NCI-H2196 (cell line): Measurements from ENCODE around the gene ATP9B.
"Not testable (repeated sequence)": the region's sequence is repeated elsewhere in the genome, so short reads cannot be mapped to it uniquely, and the experiment has no call there.

Experiments
- DNase-seq: peaks from one replicate; lab custom pipeline; 2025; ENCODE audit not compliant: unreplicated experiment; lab: John Stamatoyannopoulos, UW

The ATP9B gene

GRCh38 chr18:79129120-79129519, 59.9 kb downstream of the ATP9B start:
- no peak for DNase-seq

GRCh38 chr18:79133724-79134123, 64.5 kb downstream of the ATP9B start:
- DNase-seq = no peak

DNA sequence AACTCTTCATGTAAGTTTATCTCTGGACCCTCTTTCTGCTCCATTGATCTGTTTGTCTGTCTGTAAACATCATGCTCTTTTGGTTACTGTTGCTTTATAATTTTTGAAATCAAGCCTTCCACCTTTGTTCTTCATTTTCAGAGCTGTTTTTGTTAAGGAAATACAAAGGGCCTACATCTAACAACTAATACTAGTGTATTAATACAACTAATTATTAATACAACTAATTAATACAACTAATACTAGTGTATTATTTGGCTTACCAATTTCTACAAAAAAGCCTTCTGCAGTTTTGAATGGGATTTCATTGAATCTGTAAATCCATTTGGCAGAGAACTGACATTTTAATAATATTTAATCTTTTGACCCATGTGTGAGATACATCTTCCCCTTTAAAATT, 66.7 kb downstream of the ATP9B start:
- no peak for DNase-seq

GRCh38 chr18:79136742-79137141, 67.5 kb downstream of the ATP9B start:
- no peak for DNase-seq

GRCh38 chr18:79139206-79139605, 70.0 kb downstream of the ATP9B start:
- DNase-seq = no peak

DNA sequence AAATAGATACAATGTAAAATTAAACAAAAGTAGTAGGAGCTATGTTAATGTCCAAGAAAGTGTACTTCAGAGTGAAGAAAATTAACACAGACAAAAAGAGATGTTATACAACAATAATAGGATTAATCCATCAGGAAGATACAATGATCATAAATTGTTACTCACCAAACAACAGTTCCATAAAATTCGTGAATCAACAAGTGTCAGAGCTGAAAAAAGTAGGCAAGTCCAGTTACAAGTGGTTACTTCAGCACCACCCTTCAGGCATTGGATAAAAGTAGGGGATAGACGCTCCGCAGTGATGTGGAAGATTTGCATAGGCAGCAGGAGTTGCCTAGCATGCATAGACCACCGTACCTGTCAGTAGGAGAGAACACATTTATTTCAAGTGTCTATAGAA, 77.8 kb downstream of the ATP9B start:
- no peak for DNase-seq

DNA sequence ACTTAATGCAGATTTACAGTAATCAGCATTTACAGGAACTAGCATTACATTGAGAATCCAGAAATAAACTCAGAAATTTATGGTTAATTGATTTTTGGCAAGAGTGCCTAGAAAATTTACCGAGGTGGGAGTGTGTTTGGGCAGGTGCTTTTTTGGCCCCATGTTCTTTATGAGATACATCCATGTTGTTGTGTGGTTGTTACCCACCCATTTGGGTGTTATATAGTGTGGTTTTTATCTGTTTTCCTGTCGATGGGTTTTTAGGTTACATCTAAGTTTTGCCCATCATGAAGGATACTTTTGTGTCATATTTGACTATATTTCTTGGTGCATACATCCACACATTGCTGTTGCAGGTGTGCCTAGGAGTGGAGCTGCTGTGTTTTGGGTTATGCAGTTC, 82.0 kb downstream of the ATP9B start:
- no peak for DNase-seq

DNA sequence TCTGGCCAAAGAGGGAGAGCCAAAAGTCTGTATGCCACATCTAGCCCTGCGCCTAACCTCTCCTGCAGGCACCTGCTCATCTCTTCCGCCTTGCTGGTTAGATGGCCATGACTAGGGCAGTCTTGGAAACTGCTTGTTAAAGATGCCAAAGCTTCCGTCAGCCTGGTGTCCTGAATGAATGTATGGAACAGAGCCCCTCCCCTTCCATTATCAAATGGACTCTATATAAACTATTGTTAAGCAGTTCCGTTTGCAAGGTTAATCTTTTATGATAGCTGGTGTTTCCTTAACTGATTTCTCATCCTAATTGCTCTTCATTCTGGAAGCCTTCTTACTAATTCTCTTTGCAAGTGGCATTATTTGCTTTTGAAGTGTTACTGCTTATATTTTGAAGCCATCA, 87.1 kb downstream of the ATP9B start:
- DNase-seq = no peak

DNA sequence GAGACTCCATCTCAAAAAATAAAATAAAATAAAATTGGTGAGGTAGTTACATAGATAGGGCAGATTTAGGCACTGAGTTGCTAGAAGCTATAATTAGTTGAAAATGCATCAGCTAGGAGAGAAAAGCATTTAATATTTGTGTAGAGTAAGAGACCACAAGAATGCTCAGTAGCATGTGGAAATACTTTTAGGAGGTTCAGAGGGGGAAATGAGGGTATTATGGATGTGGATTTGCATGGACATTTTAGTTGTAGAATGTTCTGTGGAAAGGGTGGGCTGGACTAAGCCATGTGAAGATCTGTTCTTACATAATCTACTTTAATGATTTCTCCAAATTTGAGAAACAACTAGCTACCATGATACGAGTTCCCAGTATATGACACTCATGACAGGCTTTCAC, 95.5 kb downstream of the ATP9B start:
- no peak for DNase-seq

GRCh38 chr18:79166702-79167101, 97.5 kb downstream of the ATP9B start:
- DNase-seq = no peak

DNA sequence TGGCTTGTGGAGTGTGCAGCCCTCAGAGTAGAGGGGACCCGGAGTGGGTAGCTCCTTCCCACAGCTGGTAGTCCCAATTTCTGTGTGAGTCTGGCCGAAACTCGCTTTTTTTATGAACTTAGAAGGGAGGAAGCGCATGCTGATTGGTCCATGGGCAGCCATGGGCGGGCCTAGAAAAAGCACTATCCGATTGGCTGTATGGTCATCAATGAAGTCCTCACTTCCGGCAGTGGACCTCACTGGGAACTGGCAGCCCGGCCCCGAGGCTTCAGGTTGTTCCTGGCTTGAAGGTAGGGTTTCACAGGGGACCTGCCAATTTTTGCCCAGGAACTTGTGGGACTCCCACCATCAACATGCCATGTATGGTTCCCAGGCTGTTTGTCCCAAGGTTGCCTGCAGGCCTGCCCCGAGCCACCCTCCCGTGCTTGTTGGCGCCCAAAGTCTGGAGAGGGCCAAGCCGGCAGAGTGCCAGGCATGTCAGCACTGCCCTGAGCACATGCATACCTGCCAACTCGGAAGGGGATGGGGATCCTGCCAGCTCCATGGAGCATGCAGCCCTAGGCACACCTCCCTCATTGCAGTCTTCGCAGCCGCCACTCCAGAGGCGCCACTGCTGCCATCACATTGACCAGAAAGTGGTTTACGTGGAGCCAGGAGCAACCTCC, 98.5 kb downstream of the ATP9B start:
- DNase-seq = no peak

DNA sequence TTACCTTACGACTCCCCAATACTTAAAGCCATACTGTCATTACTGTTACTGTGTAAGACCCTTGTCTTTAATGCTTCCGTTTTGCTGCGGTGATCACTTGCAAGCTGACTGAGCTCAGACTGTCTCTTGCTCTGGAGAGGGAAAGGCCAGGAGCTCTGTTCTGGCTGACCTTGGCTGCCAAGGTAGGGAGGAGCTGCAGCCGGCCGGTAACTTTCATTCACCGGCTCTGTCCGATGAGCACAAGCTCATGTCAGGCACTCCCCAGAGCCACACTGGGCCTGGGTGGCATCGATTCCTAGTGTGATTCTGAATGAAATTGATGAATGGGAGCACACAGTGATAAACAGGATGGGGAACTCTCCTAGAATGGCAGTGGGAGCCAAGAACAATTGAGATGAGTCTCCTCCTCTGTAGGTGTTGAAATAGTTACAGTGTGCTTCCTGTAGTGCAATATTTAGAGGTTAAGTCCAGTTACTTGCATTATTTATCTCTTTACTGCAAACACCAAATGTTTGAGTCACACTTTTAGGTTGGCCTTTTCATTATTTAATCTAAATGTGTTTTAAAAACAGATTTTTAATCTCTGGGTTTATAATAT, 100.9 kb downstream of the ATP9B start:
- no peak for DNase-seq

DNA sequence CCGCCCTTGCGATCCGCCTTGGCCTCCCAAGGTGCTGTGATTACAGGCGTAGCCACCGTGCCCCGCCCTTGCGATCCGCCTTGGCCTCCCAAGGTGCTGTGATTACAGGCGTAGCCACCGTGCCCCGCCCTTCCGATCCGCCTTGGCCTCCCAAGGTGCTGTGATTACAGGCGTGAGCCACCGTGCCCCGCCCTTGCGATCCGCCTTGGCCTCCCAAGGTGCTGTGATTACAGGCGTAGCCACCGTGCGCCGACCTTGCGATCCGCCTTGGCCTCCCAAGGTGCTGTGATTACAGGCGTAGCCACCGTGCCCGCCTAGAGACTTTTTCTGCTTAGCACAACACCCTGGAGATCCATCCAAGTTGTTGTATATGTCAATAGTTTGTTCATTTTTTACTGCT, 103.1 kb downstream of the ATP9B start:
- not testable (repeated sequence) for DNase-seq

DNA sequence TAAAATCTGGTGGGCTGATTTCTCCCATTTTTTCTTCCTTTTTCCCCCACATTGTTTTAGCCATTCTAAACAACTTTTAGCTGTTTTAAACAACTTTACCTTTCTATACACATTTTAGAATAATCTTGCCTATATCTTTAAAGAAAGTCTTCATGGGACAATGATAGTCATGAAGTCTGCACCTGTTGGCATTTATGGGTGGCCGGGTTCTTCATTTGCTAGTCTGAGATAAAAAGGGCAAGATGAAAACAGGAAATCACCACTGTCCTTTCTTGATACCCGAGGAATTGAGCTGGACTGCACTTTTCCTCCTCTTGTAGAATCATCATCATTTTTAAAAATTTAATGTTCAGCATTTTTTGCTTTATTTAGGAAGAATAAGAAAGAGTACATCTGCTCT, 104.5 kb downstream of the ATP9B start:
- no peak for DNase-seq

GRCh38 chr18:79178113-79178531, 108.9 kb downstream of the ATP9B start:
- DNase-seq = no peak

- no peak for DNase-seq
Measured at GRCh38 chr18:79182047-79182713, 113.0 kb downstream of the ATP9B start.

DNA sequence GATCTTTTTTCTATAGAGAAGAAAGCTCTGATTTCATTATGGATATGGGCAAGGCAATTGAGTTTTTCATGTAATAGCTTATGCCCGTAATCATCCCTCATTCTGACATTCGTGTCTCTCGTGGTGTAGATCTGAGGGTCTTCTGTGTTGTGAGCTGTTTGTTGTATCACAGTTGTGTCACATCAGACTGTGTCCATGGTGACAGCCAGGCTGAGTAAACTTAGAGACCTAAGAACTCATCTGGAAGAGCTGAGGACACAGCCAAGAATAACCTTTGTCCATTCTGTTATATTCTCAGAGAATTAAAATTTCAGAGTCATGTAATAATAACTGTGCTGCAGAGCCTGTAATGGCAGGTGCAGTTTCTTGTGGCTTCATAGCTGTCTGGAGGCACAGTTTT, 116.5 kb downstream of the ATP9B start:
- DNase-seq = no peak

GRCh38 chr18:79186649-79187048, 117.5 kb downstream of the ATP9B start:
- DNase-seq = no peak

GRCh38 chr18:79187532-79188277, 118.5 kb downstream of the ATP9B start:
- no peak for DNase-seq

DNA sequence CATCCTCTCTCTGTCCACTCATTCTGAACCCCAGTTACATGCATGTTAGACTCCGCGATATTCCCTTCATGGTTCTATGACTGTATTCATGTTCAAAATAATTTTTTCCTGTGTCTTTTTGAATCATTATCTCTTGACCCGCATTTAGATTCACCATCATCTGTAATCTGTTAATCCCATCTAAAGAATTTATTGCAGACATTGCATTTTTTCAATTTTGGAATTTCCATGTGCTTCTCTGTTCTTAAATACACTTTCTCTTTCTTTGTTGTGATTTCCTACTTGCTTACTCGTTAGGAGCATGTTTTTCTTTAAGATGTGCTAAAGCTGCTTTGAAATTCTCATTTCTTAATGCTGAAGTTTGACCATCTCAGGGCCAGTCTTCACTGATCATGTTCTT, 122.2 kb downstream of the ATP9B start:
- DNase-seq = no peak

- DNase-seq = no peak
Measured at GRCh38 chr18:79191956-79192355, 122.8 kb downstream of the ATP9B start.

GRCh38 chr18:79193826-79194225, 124.6 kb downstream of the ATP9B start:
- DNase-seq = no peak
